NOMO-1 treated with dmso at 0.1 percent for 144 hours (cell line): ENCODE data around the gene SPOCD1.

ENCODE experiments used
- DNase-seq: peaks from one replicate; lab custom pipeline; 2025; ENCODE audit not compliant: unreplicated experiment; lab: John Stamatoyannopoulos, UW

The SPOCD1 gene

DNA sequence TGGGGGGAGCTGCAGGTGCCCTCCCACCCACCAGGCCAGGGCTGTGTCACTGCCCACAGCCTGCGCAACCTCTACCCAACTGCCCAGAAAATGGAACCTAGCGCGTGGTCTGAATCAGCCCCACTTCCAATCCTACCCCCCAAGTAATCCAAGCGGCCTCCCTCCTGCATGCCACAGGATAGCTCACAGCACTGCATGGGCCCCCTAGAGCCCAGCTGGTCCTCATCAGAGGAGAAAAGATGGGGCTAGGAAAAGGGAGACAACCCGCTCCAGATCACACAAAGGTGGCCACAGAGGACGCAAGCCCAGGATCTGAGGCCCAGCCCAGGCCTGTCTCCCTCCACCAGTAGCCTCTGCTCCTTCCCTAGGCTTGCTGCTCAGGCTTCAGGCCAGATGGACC lies 57.8 kb downstream of the SPOCD1 start:
- DNase-seq = no peak

DNA sequence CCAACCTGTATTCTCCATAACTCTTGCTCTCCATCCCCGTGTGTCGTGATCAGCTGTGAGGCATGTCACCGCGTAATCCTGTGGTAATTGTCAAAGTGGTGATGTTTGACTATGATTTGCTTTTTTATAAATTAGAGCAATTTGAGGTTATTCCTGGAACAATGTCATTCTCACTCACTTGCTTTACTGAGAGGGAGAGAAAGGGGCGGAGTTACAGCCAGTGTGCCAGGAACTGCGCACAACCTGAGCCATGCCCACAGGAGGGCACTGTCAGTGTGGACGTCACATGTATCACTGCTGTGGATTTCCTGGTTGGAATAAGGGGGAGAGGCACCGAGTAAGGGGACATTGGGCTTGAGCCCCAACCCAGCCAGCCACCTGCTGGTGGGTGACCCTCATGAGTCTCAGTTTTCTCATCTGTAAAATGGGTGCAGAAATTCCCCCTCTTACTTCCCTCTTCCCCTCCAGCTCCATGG lies 58.6 kb downstream of the SPOCD1 start:
- no peak for DNase-seq

DNA sequence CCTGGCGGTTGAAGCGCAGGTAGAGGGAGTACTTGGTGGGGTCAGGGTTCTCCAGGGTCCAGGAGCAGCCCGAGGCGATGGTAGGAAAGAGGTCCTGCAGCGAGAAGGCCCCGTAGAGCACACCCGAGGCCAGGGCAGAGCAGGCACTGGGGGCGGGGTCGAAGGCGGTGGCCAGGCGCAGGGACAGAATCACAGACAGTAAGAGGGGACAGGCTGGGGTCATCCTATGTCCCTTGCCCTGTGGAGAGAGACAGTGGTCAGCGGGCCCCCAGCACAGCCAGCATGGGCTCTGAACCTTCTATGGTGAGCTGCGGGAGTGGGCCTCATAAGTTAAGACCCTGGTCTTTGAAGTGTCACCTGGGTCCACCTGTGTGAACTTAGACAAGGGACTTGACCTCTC lies 59.2 kb downstream of the SPOCD1 start:
- no peak for DNase-seq

DNA sequence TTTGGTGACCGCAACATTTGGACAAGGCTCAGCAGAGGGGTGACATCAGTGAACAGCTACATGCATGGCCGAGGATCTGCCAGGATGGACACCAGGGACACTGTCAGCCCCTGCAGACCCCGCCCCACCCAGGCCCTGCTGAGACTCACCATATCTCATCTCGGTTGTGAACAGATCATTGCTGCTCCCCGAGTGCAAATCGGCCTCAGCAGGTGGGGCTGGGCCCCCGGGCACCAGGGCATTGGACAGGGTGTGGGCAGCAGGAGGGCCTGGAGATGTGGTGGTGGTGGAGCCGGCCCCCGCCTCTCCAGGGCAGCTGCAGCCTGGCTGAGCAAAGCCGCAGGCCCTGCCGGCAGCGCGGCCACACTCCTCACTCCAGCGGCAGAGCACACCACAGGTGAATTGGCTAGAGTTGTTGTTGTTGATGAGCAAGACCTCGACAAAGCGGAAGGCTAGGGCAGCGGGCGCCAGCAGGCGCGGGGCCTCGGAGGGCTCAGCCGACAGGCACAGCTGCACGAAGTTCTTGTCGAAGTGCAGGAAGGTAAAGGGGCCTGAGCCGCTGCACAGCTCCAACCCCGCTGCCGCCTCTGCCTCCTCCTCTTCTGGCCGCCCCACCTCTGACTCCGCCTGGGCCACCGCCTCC lies 59.9 kb downstream of the SPOCD1 start:
- no peak for DNase-seq

DNA sequence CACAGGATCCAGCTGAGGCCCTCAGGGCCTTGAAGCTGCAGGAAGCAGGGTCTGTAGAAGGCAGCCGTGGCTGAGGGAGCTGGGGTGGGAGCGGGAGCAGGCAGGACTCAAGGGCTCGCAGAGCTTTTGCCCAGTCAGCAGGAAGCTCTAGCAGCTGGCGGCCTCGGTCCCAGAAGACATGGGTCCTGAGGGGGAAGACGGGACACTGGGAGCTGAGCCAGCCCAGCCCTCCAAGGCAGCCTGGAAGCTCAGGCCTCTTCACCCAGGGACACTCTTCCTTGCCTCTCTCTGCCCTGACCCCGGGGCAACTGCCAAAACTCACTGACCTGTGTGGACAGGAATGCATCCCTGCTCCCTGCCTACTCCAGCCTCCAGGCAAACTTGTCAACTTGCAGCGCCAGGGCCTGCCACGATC lies 60.6 kb downstream of the SPOCD1 start:
- DNase-seq = no peak

DNA sequence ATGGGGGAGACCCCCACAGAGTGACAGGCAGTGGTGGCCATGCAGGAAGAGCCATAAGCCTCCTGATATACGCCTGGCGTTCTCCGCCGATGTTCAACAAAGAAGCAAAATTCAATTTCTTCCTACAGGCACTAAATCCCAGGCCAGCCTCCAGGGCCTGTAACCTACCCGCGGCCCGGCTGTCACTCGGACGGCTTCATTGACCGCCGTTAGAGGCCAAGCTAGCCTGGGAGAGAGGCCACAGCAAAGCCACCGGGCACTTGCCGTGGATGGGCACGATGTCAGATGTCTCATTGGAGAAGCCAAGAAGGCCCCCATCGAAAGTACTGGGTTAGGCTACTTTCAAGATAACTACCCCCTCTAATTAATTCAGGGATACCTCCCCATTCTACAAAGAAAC lies 61.4 kb downstream of the SPOCD1 start:
- no peak for DNase-seq

DNA sequence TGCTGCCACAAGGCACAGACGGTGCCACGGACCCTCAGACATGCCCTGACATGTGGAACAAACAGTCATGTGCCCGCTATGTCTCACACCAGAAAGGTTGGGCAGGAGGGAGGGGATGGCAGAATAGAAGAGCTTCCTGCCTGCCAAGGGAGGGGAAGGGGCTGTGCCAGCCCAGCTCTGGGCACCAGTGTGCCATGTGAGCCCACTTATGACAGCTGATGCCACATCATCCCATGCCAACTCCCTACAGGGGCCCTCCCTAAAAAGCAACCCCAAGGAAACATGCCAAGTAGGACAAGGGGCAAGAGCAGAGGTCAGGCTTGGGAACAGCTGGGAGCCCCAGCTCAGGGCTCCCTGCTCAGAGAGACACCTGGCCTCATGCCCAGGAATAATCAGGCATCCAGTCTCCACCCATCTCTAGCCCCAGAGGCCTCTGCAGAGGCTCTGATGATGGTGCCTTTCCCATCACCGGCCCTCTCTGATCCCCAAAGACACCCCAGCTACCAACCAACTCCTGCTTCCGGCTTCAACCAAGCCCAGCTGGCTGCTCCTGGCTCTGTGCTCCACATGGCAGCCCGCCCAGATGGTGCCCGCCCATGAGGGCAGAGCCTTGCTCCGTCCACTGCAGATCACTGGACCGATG lies 62.0 kb downstream of the SPOCD1 start:
- DNase-seq = no peak

DNA sequence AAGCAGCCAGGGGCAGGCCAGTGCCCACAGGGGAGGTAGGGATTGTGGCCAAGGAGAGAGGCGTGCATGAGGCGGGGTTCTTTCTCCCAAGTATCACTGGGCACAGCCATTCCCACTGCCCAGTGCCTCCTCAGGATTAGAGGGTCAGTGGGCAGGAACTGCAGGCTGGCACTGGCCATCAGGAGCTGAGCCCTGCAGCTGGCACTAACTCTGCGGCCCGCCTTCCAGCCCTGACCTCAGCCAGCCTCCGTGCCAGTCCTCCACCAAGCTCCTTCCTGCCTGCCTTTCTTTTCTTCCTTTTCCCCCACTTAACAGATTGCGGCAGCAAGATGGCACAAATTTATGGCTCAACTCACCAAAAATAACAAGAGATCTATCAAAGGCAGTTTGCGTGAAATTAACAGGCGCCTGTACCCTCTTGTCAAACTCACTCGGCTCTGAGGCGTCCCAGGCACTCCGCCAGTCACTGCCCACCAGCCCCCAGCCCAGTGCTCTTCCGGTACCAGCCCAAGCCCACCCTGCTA lies 62.8 kb downstream of the SPOCD1 start:
- DNase-seq = no peak

DNA sequence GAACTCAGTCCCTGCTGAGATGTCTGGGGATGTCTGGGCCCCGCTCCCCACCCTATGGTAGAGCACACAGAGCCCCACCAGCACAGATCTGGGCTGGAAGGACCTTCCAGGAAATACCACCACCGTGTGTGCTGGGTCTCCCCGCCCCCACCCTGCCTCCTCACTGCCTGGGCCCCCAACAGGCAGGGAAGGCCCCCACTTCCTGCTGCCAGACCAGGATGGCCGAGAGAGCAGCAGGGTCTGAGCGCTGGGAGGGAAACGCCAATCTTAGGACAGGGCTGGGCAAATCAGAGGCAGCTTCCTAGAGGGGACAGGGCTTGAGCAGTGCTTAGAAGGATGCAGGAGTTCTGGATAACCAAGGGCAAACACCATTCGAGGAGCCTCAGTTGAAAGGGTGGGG lies 63.6 kb downstream of the SPOCD1 start:
- DNase-seq = no peak

DNA sequence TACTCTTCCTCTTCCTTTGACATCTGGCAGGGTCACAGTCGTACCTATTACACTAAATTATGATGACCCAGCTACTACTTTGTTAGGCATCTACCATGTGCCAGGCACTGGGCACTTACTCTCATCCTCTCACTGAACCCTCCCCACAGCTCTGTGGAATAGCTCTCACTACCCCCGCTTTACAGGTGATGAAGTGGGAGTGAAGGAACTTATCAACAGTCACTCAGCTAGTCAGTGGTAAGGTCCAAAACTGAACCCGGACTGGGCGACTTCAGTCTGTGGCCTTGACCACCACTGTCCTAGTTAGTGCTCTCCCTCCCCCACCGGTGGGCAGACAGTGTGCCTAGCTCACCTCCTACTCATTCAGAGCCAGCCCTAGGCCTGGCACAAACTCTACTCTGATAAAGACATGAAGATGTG lies 64.0 kb downstream of the SPOCD1 start:
- no peak for DNase-seq

DNA sequence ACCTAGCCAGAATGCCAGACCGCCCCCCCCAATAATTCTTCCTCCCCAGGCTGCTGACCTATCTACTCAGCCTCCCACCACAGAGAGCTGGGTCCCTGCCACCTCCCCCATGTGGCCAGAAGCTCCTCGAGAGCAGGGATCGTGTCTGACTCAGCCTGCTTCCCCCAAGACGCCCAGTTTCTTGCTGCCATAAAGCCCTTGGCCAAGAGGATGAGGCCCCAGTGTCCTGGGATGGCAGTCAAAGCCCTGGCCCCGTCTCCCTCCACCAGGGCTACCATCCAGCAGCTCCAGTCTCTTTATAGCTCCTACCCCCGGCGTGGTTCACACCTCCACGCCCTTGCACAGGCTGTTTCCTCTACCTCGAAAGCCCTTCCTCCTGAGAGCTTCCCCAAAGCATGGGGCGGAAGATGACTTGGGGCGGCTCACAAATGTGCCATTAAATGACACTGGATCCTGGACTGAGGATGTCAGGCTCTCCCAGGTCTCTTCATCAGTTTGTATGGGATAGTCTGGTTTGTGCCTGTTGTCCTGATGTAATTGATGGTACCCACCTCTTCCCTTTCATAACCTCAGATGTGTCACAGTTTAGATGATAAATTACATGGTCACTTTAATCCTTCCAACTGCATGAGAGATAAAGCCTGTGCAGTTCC lies 64.8 kb downstream of the SPOCD1 start:
- peak; percentile 28 for DNase-seq

DNA sequence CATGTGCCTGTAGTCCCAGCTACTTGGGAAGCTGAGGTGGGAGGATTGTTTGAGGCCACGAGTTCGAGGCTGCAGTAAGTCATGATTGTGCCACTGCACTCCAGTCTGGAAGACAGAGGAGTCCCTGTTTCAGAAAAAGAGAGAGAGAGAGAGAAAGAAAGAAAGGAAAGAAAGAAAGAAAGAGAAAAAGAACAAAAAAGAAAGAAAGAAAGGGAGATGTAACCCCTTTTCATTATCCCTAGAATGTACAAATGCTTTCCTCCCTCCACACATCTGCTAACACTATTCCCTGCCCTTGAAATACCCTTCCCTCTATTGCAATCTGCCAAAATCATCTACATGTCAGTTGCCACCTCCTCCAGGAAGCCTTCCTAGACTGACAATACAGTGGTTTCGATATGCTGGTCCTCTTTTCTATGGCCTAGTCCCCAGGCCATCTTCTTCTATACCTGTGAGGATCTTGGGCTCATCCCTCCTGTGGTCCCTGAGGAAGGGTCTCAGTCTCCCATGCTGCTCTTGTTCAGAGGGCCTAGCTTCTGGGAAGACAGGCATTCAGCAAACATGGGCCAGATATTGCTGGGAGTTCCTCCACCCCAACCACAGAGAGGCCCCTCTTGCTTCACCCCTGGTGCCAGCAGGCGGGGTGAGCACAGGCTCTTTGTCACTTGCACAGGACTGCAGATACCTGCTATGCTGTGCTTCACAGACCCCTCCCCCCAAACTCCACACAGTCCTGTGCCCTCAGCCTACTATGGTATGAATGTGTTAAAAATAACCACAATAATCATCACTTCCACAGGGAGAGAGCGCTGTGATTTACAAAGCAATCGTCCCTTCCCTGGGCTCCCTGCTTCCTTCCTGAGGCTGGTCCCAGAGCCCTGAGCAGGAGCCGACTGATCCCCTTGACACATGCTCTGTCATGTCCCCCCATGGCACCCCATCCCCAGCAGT lies 65.8 kb downstream of the SPOCD1 start:
- no peak for DNase-seq

DNA sequence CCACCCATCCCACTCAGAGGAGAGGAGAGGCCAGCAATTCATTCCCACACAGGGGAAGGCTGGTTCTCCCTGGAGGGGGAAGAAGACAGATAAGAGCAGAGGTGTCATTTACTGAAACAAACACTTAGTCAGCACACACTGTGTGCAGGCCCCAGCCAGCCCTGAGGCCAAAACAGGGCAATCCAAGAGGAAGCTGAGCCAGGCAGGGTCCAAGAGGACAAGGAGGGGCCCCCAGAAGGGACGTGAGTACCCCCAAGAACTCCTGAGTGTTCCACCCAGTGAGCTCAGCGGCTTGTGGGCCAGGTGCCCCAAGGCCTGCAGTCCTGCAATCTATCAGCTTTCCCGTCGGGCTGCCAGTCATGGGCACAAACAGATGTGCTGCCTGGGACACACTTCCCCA lies 67.5 kb downstream of the SPOCD1 start:
- DNase-seq = no peak

DNA sequence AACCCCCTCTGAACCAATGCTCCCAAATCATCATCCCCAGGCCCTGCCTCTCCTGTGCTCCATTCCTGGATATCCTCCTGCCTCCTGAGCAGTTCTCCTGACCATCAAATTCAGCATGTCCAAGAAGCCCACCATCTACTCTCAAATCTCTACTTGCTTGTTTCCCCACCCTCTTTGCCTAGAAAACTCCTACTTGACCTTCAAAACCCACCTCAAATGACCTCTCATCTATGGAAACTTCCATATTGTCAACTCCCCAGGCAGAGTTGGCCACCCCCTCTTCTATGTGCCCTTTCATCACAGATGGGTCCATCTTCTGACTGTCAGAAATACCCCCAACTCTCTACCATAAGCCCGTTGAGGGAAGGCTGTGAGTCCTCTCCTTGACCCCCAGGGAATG lies 68.5 kb downstream of the SPOCD1 start:
- no peak for DNase-seq

DNA sequence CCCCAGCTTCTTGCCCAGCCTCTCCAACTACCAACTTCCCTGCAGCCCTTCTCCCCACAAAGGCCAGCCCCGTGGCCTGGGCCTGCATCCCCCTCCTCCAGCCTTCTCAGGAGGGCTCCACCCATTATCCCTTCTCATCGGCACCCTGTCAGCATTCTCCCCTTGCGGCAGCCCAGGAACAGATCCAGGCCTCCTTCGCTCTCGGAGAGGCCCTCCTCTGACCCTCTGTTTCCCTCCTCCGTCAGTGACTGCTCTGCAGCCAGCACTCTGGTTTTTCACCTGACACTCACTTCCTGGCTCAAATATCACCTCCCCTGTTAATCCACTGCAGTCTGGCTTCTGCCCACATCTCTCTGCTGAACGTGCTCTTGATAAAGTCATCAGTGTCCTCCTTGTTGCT lies 69.1 kb downstream of the SPOCD1 start:
- DNase-seq = no peak

DNA sequence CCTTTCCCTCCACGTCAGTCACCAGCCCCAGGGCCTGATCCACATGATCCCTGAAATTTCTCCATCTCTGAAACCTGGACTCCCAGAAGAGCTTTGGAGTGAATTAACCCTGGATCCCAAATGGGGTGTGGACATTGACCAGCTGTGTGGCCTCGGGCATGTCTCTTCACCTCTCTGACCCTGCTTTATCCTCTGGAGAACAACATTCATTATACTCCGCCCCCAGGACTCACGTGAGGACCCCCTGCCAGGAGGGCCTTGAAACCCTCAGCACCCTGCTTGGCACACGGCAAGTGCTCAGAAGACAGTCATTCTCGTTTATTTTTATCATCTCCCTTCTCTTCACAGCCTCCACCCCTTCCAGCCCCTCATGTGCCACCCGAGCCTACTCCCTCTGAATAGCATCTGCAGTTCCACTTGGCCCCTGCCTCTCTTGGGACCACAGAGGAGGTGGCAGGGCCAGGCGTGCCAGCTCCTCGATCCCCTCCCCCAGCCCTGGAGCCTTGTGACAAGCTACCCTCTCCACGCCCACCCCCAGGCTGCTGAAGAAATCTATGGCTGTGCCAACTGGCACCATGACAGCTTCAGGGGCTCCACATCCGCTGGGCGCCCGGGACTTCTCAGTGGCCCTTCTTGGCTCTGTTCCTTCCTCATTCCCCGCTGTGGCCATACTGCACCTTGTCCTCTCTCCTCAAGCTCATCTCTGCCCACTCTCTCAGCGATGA lies 69.7 kb downstream of the SPOCD1 start:
- DNase-seq = no peak

DNA sequence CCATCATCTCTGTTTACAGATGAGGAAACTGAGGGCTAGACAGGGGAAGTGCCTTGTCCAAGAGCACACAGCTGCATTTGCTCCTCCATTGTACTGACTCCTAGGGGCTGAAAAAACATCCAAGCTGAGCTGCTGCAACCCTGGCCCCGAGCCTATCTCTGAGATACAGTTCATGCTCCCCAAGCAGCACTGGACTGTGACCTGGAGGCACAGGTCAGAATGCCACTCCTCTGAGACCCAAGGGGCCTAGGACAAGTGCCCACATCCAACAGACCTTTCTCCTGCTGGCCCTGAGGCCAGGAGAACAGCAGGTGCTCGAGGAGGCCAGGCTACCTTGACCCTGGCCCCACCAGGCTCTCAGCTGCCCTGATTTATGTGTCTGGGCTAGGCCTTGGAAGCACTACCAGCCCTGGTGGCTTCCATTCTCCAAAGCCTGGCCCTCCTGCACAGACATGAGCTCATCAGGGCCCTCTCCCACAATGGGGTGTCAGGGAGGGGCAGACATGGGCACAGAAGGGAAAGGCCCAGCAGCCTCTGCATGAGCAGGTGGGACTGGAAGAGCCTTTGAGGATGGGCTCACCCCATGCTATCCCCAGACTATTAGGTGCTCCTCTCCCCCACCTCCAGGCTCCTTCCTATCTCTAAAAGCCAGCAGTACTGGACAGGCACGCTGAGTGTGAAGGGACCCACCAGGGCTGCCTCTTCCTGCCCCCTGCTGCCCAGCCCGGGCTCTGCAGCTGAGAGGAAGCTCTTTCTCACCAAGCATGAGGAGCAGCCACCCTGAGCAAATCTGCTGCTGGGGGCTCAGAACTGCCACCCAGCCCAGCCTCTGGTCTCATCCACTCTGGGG lies 70.5 kb downstream of the SPOCD1 start:
- DNase-seq = no peak

DNA sequence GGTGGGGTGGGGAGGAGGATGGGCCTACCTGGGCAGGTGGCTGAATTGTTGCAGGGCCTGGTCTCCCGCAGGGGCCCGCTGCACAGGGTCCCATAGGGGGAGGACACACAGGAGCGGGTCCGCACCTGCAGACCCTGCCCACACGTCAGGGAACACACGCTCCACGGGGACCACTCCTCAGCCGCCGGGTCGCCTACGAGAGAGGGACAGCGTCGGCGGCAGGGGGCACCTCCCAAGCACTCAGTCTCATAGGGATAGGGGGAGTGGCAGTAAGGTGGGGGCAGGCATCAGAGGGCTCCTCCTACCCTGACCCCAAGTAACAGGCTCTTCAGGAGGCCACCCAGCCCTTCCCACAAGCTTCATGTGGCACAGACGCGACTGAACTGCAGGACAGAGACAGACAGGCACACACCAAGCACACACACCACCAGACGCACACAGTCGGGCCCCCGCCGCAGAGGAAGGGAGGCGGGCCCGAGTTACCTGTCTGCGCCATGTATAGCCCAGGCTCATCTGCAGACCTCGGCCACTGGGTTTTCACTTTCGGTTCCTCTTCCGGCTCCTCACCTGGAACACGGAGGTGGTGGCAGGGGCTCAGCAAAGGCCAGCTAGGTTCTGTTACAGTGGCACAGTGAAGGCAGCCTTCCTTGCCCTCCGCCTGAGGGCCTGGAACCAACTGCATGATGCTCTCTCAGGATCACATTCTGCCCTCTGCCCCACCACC lies 71.5 kb downstream of the SPOCD1 start:
- no peak for DNase-seq
